Activated CD8-positive, alpha-beta T cell treated with anti-CD3 and anti-CD28 coated beads for 36 hours (primary cell): Measurements from ENCODE around the gene PXN. TPM values are rescaled to one million over a fixed set of nuclear protein-coding genes. Genes with fewer than 3 reads are reported as not detected.

ENCODE experiments used
- ATAC-seq: fragments of 200-7000 bp; cut with Tn5 transposase; one replicate; pipeline ENCODE4 v1.10.0; 2021; ENCODE audit warnings: mild to moderate bottlenecking, moderate library complexity
- CTCF ChIA-PET: fragments of 350-600 bp; sonication (Branson Sonifier 250); formaldehyde crosslinking; loops from one replicate; lab custom pipeline; 2021; ENCODE audit warnings: antibody characterized with exemption; lab: Charles Lee
- POLR2A ChIA-PET: fragments of 350-600 bp; sonication (Branson Sonifier 250); formaldehyde crosslinking; loops from one replicate; lab custom pipeline; 2021; ENCODE audit warnings: antibody characterized with exemption; lab: Charles Lee
- DNase-seq: peaks from one replicate; pipeline ENCODE4 v3.0.0-alpha.2; 2020
- H3K27ac Mint-ChIP-seq: one replicate; pipeline ENCODE4 v1.8.0; 2021; ENCODE audit warnings: mild to moderate bottlenecking, mixed read lengths
- H3K27me3 Mint-ChIP-seq: one replicate; pipeline ENCODE4 v1.8.0; 2021; ENCODE audit warnings: mixed read lengths
- H3K36me3 Mint-ChIP-seq: one replicate; pipeline ENCODE4 v1.8.0; 2021; ENCODE audit warnings: low read depth, mixed read lengths
- H3K4me1 Mint-ChIP-seq: one replicate; pipeline ENCODE4 v1.8.0; 2021; ENCODE audit warnings: low read depth, mixed read lengths
- H3K4me3 Mint-ChIP-seq: one replicate; pipeline ENCODE4 v1.8.0; 2021; ENCODE audit warnings: mild to moderate bottlenecking, moderate library complexity, mixed read lengths
- H3K9me3 Mint-ChIP-seq: one replicate; pipeline ENCODE4 v1.8.0; 2021; ENCODE audit warnings: mixed read lengths
- intact Hi-C: fragments of 100-400 bp; cut with micrococcal nuclease; formaldehyde crosslinking; loops from one replicate; pipeline ENCODE4 v1.10.0; 2022
- total RNA-seq, 2 experiments: library from RNA; stranded (reverse); gene quantifications; one replicate each; pipeline ENCODE4 v1.2.3, GENCODE V29; 2021
- TF ChIP-seq, protein P1 (sequence below): fragments of 200-600 bp; IDR thresholded peaks from one replicate; pipeline ENCODE4 v1.8.0; 2022; ENCODE audit warnings: antibody characterized with exemption, mild to moderate bottlenecking

Gene PXN
- total RNA-seq, 2 experiments from 2014 or later: 40.2 to 45.3 TPM

DNA sequence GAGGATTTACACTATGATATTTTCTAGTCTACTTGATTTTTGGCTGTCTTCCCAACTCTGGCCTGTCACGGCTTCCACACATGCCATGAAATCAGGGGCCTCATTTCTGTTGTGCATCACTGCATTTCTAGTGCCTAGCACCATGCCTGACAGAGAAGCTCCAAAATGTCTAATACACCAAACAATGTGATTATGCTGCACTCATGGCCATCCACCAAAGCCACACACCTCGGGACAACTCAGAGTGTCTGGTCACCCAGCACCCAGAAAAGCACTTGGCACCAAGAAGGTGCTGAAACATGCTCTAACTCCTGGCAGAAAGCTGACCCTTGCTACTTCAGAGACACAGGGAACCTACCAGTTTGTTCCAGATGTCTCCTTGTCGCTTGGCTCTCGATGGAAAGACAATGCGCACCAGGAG lies 82.3 kb downstream of the PXN start:
- Mint-ChIP-seq H3K4me1 (peaks cover 5% of the 10 kb centered on the region), H3K27ac (no peak overlapping the region), H3K27me3 (no peaks in the 10 kb centered on the region), H3K36me3 (peaks cover 62% of the 10 kb centered on the region), H3K9me3 (no peaks in the 10 kb centered on the region), H3K4me3 (no peak overlapping the region)
- intact Hi-C loops: no loop called here
- ChIA-PET CTCF (no interaction called here), POLR2A (interaction anchor here (0.6 to 2.2 kb wide), 6 partner anchors 10 to 85 kb away, joined by 3 to 8 read pairs (median 4); no protein-coding TSS in a partner anchor)
- ATAC-seq: no peak
- TF ChIP-seq, protein P1, sequence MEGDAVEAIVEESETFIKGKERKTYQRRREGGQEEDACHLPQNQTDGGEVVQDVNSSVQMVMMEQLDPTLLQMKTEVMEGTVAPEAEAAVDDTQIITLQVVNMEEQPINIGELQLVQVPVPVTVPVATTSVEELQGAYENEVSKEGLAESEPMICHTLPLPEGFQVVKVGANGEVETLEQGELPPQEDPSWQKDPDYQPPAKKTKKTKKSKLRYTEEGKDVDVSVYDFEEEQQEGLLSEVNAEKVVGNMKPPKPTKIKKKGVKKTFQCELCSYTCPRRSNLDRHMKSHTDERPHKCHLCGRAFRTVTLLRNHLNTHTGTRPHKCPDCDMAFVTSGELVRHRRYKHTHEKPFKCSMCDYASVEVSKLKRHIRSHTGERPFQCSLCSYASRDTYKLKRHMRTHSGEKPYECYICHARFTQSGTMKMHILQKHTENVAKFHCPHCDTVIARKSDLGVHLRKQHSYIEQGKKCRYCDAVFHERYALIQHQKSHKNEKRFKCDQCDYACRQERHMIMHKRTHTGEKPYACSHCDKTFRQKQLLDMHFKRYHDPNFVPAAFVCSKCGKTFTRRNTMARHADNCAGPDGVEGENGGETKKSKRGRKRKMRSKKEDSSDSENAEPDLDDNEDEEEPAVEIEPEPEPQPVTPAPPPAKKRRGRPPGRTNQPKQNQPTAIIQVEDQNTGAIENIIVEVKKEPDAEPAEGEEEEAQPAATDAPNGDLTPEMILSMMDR: no peak
- no peak for DNase-seq

DNA sequence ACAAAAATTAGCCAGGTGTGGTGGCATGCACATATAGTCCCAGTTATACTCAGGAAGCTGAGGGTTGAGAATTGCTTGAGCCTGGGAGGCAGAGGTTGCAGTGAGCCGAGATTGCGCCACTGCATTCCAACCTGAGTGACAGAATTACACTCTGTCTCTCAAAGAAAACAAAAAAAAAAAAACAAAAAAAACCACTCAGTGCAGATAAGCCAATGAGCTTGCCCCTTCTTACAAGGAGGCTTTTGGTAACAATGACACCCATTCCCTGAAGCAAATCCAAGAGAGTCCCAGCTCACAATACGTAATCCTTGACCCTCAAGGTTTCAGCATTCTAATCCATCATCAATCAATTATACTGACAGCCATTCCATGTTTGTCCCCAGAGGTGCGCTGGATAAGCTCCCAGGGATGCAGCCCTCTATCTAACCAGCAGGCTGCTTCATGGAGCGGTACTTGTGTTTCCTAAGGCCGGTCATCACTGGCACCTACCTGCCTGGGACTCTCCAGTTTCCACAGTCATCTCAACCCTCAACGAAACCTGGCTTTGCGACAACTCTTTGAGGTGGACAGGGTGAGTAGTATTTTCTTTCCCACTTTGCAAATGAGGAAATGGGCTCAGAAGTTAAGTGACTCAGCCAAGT lies 83.4 kb downstream of the PXN start:
- H3K36me3 Mint-ChIP-seq: peaks cover 68% of the 10 kb centered on the region
- peaks cover 5% of the 10 kb centered on the region for H3K4me1 Mint-ChIP-seq
- POLR2A ChIA-PET: interaction anchor here (0.8 to 2.2 kb wide), 4 partner anchors 9 to 20 kb away, joined by 3 to 8 read pairs (median 5); no protein-coding TSS in a partner anchor
- TF ChIP-seq, protein P1: no peak
- ATAC-seq (no peak), DNase-seq (no peak)
- intact Hi-C loops: no loop called here
- no peak overlapping the region for H3K27ac Mint-ChIP-seq
- CTCF ChIA-PET: interaction anchor here (1.3 kb wide), 1 partner anchor 46 kb away, joined by 3 read pairs; no protein-coding TSS in a partner anchor
- no peaks in the 10 kb centered on the region for H3K9me3 Mint-ChIP-seq
- H3K27me3 Mint-ChIP-seq: no peaks in the 10 kb centered on the region
- H3K4me3 Mint-ChIP-seq: no peak overlapping the region

DNA sequence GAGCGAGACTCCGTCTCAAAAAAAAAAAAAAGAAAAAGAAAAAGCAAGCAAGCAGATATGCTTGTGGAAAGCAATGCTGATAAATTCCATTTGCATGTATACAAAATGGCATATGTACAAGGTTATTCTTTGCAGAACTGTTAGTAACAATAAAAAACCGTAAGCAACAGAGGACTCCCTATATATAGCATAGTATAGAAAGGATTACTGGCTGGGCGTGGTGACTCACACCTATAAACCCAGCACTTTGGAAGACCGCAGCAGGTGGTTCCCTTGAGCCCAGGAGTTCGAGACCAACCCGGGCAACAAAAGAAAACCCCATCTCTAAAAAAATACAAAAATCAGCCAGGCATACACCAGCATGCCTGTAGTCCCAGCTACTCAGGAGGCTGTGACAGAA lies 84.6 kb downstream of the PXN start:
- intact Hi-C loops: no loop called here
- DNase-seq (no peak), ATAC-seq (no peak)
- Mint-ChIP-seq H3K27me3 (no peaks in the 10 kb centered on the region), H3K27ac (no peak overlapping the region), H3K4me3 (no peak overlapping the region), H3K4me1 (no peaks in the 10 kb centered on the region), H3K9me3 (no peaks in the 10 kb centered on the region), H3K36me3 (peaks cover 65% of the 10 kb centered on the region)
- TF ChIP-seq, protein P1: no peak
- POLR2A ChIA-PET: interaction anchor here (1.1 to 2.2 kb wide), 3 partner anchors 11 to 44 kb away, joined by 3 to 7 read pairs (median 5); no protein-coding TSS in a partner anchor
- CTCF ChIA-PET: interaction anchor here (1.3 kb wide), 1 partner anchor 47 kb away, joined by 3 read pairs; no protein-coding TSS in a partner anchor

DNA sequence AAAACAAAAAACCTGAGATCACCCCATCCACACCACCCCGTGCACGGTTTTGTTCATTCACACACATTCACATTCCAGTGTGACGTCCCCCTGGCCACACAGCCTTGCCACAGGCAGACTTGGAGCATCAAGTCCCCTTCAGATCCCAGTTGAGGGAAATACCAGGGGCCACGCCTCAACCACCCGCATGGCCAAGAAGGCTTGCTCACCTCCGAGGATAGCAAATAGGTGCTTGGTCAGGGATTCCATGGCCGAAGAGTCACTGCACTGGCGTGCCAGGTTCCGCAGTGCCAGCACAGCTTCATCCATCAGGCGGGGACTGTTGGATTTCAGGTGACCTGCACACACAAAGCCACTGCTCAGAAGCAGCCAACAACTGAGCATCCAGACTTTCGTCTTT lies 90.0 kb downstream of the PXN start:
- no peaks in the 10 kb centered on the region for H3K4me1 Mint-ChIP-seq

More for the DNA sequence above, 90.0 kb downstream of the PXN start:
- CTCF ChIA-PET: interaction anchor here (1.1 to 1.5 kb wide), 2 partner anchors 9 to 52 kb away, joined by 3 read pairs; no protein-coding TSS in a partner anchor
- no peak for ATAC-seq
- H3K36me3 Mint-ChIP-seq: peaks cover 54% of the 10 kb centered on the region
- H3K27me3 Mint-ChIP-seq: no peaks in the 10 kb centered on the region
- POLR2A ChIA-PET: interaction anchor here (1.2 to 4.8 kb wide), 3 partner anchors 20 to 48 kb away, joined by 4 to 36 read pairs (median 5); partner anchors contain the start of gene RPLP0
- TF ChIP-seq, protein P1: no peak
- DNase-seq: no peak
- no peaks in the 10 kb centered on the region for H3K9me3 Mint-ChIP-seq
- no peak overlapping the region for H3K4me3 Mint-ChIP-seq
- intact Hi-C loops: no loop called here
- H3K27ac Mint-ChIP-seq: no peak overlapping the region
